ENCODE data around the gene LEMD3. TPM values are rescaled to one million over a fixed set of nuclear protein-coding genes. Genes with fewer than 3 reads are reported as not detected.

The LEMD3 gene
- polyA plus RNA-seq, 1 donor from 2014 or later = 41.0 TPM

DNA sequence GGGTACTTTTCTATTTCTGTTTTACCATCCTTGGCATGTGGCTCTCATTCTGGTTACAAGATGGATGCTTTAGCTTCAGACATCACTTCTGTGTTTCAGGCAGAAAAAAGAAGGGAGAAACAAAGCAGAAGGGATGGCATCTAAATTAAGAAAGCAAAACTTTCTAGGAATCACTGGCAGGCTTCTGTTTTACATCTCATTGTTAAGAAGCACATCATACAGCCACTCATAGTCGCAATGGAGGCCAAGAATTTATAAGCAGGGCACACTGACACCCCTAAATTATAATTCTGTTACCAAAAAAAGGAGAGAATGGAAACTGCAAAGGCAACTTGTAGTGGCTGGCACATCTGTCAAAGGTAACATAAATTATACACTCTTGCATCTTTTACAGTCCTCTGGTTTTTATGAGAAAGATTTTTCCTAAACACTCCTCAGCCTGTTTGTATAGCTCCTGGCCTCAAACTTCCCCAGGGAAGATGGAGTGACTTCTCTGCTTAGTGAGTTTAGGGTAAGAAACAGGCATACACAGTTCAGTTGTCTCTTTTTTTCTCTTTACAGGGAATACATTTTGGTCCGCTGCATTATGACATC lies 22.0 kb upstream of the LEMD3 start:
- TF ChIP-seq TAF1 (IDR thresholded peaks at IDR 0.05; ENCODE audit: low read depth) = no peak
- TF ChIP-seq, protein P1, sequence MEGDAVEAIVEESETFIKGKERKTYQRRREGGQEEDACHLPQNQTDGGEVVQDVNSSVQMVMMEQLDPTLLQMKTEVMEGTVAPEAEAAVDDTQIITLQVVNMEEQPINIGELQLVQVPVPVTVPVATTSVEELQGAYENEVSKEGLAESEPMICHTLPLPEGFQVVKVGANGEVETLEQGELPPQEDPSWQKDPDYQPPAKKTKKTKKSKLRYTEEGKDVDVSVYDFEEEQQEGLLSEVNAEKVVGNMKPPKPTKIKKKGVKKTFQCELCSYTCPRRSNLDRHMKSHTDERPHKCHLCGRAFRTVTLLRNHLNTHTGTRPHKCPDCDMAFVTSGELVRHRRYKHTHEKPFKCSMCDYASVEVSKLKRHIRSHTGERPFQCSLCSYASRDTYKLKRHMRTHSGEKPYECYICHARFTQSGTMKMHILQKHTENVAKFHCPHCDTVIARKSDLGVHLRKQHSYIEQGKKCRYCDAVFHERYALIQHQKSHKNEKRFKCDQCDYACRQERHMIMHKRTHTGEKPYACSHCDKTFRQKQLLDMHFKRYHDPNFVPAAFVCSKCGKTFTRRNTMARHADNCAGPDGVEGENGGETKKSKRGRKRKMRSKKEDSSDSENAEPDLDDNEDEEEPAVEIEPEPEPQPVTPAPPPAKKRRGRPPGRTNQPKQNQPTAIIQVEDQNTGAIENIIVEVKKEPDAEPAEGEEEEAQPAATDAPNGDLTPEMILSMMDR (IDR thresholded peaks at IDR 0.05; ENCODE audit: poor library complexity, severe bottlenecking) = no peak
- TF ChIP-seq SMC3 (conservative IDR thresholded peaks at IDR 0.05; ENCODE audit: poor library complexity) = no peak
- TF ChIP-seq EP300 (conservative IDR thresholded peaks at IDR 0.05; ENCODE audit: poor library complexity, severe bottlenecking) = no peak
- TF ChIP-seq RAD21 (conservative IDR thresholded peaks at IDR 0.05) = no peak
- TF ChIP-seq, protein P2, sequence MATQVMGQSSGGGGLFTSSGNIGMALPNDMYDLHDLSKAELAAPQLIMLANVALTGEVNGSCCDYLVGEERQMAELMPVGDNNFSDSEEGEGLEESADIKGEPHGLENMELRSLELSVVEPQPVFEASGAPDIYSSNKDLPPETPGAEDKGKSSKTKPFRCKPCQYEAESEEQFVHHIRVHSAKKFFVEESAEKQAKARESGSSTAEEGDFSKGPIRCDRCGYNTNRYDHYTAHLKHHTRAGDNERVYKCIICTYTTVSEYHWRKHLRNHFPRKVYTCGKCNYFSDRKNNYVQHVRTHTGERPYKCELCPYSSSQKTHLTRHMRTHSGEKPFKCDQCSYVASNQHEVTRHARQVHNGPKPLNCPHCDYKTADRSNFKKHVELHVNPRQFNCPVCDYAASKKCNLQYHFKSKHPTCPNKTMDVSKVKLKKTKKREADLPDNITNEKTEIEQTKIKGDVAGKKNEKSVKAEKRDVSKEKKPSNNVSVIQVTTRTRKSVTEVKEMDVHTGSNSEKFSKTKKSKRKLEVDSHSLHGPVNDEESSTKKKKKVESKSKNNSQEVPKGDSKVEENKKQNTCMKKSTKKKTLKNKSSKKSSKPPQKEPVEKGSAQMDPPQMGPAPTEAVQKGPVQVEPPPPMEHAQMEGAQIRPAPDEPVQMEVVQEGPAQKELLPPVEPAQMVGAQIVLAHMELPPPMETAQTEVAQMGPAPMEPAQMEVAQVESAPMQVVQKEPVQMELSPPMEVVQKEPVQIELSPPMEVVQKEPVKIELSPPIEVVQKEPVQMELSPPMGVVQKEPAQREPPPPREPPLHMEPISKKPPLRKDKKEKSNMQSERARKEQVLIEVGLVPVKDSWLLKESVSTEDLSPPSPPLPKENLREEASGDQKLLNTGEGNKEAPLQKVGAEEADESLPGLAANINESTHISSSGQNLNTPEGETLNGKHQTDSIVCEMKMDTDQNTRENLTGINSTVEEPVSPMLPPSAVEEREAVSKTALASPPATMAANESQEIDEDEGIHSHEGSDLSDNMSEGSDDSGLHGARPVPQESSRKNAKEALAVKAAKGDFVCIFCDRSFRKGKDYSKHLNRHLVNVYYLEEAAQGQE (IDR thresholded peaks at IDR 0.05; ENCODE audit: borderline replicate concordance) = no peak
- Histone ChIP-seq H2AFZ (ENCODE audit: low read depth, low read length) (no peak overlapping the region), H3K27ac (ENCODE audit: low read length) (no peak overlapping the region), H4K20me1 (ENCODE audit: insufficient read depth) (no peaks in the 10 kb centered on the region), H3K9ac (ENCODE audit: low read length) (no peak overlapping the region), H3K9me2 (ENCODE audit: insufficient read depth, low read length) (no peaks in the 10 kb centered on the region), H3K79me2 (replicated peaks; ENCODE audit: insufficient read depth, low read length) (no peaks in the 10 kb centered on the region), H3F3A (ENCODE audit: insufficient read depth, low read length, poor library complexity, severe bottlenecking) (no peaks in the 10 kb centered on the region), H3K4me3 (ENCODE audit: low read length) (no peak overlapping the region), H3K9me3 (ENCODE audit: low read length) (no peaks in the 10 kb centered on the region), H3K27me3 (ENCODE audit: insufficient read depth, low read depth, low read length) (no peaks in the 10 kb centered on the region), H3K4me2 (ENCODE audit: low read length) (no peak overlapping the region), H3K36me3 (ENCODE audit: insufficient read depth, low read length) (no peaks in the 10 kb centered on the region)

DNA sequence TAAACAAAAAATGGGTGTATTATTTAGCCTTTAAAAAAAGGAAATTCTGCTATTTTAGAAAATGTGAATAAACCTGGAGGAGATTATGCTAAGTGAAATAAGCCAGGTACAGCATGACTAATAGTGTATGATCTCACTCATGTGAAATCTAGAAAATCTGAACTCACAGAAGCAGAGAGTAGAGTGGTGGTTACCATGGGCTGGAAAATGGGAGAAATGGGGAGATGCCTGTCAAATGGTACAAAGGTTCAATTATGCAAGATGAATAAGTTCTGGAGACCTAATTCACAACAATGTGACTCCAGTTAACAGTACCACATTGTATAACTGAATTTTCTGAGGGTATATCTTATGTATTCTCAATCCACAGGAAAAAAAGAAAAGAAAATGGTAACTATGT lies 17.4 kb upstream of the LEMD3 start:
- TF ChIP-seq, protein P2 (IDR thresholded peaks at IDR 0.05; ENCODE audit: borderline replicate concordance) = no peak
- TF ChIP-seq POLR2AphosphoS5 (IDR thresholded peaks at IDR 0.05) = no peak
- no peak for TF ChIP-seq RAD21 (conservative IDR thresholded peaks at IDR 0.05)
- no peak for TF ChIP-seq TAF1 (IDR thresholded peaks at IDR 0.05; ENCODE audit: low read depth)
- no peak for TF ChIP-seq MXI1 (conservative IDR thresholded peaks at IDR 0.05; ENCODE audit: poor library complexity, severe bottlenecking)
- TF ChIP-seq EZH2 (IDR thresholded peaks at IDR 0.05; ENCODE audit: borderline replicate concordance, insufficient read depth, low read length, poor library complexity, severe bottlenecking) = no peak
- no peak for TF ChIP-seq SMC3 (conservative IDR thresholded peaks at IDR 0.05; ENCODE audit: poor library complexity)
- TF ChIP-seq, protein P1 (IDR thresholded peaks at IDR 0.05; ENCODE audit: poor library complexity, severe bottlenecking) = no peak
- TF ChIP-seq EP300 (conservative IDR thresholded peaks at IDR 0.05; ENCODE audit: poor library complexity, severe bottlenecking) = no peak
- no peaks in the 10 kb centered on the region for H3K9me2 ChIP-seq (ENCODE audit: insufficient read depth, low read length)
- H3K79me2 ChIP-seq (replicated peaks; ENCODE audit: insufficient read depth, low read length) = no peaks in the 10 kb centered on the region
- H3K9me3 ChIP-seq (ENCODE audit: low read length) = no peaks in the 10 kb centered on the region
- no peak overlapping the region for H3K9ac ChIP-seq (ENCODE audit: low read length)
- H3K27me3 ChIP-seq (ENCODE audit: insufficient read depth, low read depth, low read length) = no peaks in the 10 kb centered on the region
- H3K27ac ChIP-seq (ENCODE audit: low read length) = no peak overlapping the region
- no peak overlapping the region for H2AFZ ChIP-seq (ENCODE audit: low read depth, low read length)
- no peak overlapping the region for H3K4me2 ChIP-seq (ENCODE audit: low read length)
- no peaks in the 10 kb centered on the region for H4K20me1 ChIP-seq (ENCODE audit: insufficient read depth)
- no peaks in the 10 kb centered on the region for H3K36me3 ChIP-seq (ENCODE audit: insufficient read depth, low read length)
- H3K4me3 ChIP-seq (ENCODE audit: low read length) = no peak overlapping the region
- no peaks in the 10 kb centered on the region for H3F3A ChIP-seq (ENCODE audit: insufficient read depth, low read length, poor library complexity, severe bottlenecking)
